HepG2 (cell line): Measurements from ENCODE around the gene EFHD2. TPM values are rescaled to one million over a fixed set of nuclear protein-coding genes. Genes with fewer than 3 reads are reported as not detected.

Experiments
- ATAC-seq: fragments of 200-7000 bp; cut with Tn5 transposase; 3 replicates; pipeline ENCODE4 v1.9.1; 2020; ENCODE audit warnings: mild to moderate bottlenecking, moderate library complexity
- BruUV-seq: library from RNA; stranded (reverse); fragments of 400-500 nt; replicated peaks from 2 replicates; lab custom pipeline; 2021; lab: Mats Ljungman, UMichigan
- CTCF ChIA-PET: fragments of 300-600 bp; formaldehyde crosslinking; extraction: SDS; loops from one replicate; lab custom pipeline; 2021; ENCODE audit warnings: low total read pairs, inconsistent platforms, low intra/inter-chr PET ratio; lab: Yijun Ruan, JAX
- POLR2A ChIA-PET: fragments of 350-600 bp; sonication (Branson Sonifier 250); formaldehyde crosslinking; loops from one replicate; lab custom pipeline; 2020; ENCODE audit warnings: antibody characterized with exemption, inconsistent platforms; lab: Yijun Ruan, JAX
- DNase-seq: peaks from one replicate; pipeline ENCODE4 v3.0.0-alpha.2; 2015; ENCODE audit warnings: low spot score
- FAIRE-seq: peaks from 3 replicates; lab custom pipeline; 2011; peaks lifted over from hg19 to GRCh38; lab: Jason Lieb, UNC
- H2AFZ ChIP-seq: one replicate; pipeline ENCODE4 v1.6.1; 2011; ENCODE audit warnings: low read length, inconsistent platforms
- H3K27ac ChIP-seq: fragments of 300-600 bp; 3 replicates; pipeline ENCODE4 v1.8.0; 2011; ENCODE audit warnings: mixed run types, mild to moderate bottlenecking, mixed read lengths, low read length, inconsistent platforms; ENCODE audit not compliant: insufficient read depth; ENCODE audit errors: extremely low read length
- H3K27me3 ChIP-seq, 2 experiments: fragments of 200-600 bp in 1 of 2; 2 replicates in 1 of 2; 3 replicates in 1 of 2; pipeline versions ENCODE4 v1.6.0 to v1.8.0; 2011; ENCODE audit warnings: low read length in 2 of 2, mild to moderate bottlenecking in 2 of 2, moderate library complexity in 2 of 2, inconsistent platforms in 1 of 2; ENCODE audit not compliant: insufficient read depth in 2 of 2, control insufficient read depth in 1 of 2
- H3K36me3 ChIP-seq, 2 experiments: fragments of 200-600 bp in 1 of 2; replicated peaks in 1 of 2; 2 replicates in 1 of 2; 3 replicates in 1 of 2; pipeline versions ENCODE4 v1.5.1 to v1.8.0; 2011; ENCODE audit warnings: low read length in 2 of 2, inconsistent platforms in 1 of 2; ENCODE audit not compliant: insufficient read depth in 2 of 2, control insufficient read depth in 1 of 2
- H3K4me1 ChIP-seq: 2 replicates; pipeline ENCODE4 v1.5.1; 2012; ENCODE audit warnings: low read length, inconsistent platforms; ENCODE audit not compliant: insufficient read depth
- H3K4me2 ChIP-seq: 2 replicates; pipeline ENCODE4 v1.6.0; 2011; ENCODE audit warnings: low read depth, low read length, inconsistent platforms
- H3K4me3 ChIP-seq, 3 experiments: fragments of 200-600 bp in 1 of 3; sonication (generic), shearing (Covaris generic) in 1 of 3; replicated peaks in 1 of 3; 2 replicates each; pipeline ENCODE4 v1.5.1; 2011 to 2016; ENCODE audit warnings: low read length in 3 of 3, inconsistent platforms in 2 of 3, low read depth in 2 of 3, mild to moderate bottlenecking in 2 of 3, control low read depth in 1 of 3, mixed read lengths in 1 of 3; ENCODE audit not compliant: insufficient read depth in 1 of 3
- H3K79me2 ChIP-seq: one replicate; pipeline ENCODE4 v1.6.1; 2011; ENCODE audit warnings: low read length, inconsistent platforms; ENCODE audit not compliant: insufficient read depth
- H3K9ac ChIP-seq: 2 replicates; pipeline ENCODE4 v1.6.0; 2011; ENCODE audit warnings: mild to moderate bottlenecking, low read depth, low read length, inconsistent platforms; ENCODE audit not compliant: insufficient read depth
- H3K9me3 ChIP-seq: 2 replicates; pipeline ENCODE4 v1.5.1; 2012; ENCODE audit warnings: mild to moderate bottlenecking, low read length
- H4K20me1 ChIP-seq: 2 replicates; pipeline ENCODE4 v1.6.0; 2011; ENCODE audit warnings: inconsistent platforms, mild to moderate bottlenecking, low read length, moderate library complexity; ENCODE audit not compliant: insufficient read depth
- CREB3 ChIP-seq: sonication (generic); formaldehyde crosslinking; IDR thresholded peaks from 2 replicates; pipeline ENCODE4 v1.5.0; 2020; ENCODE audit warnings: missing genetic modification reagents
- HMGXB3 ChIP-seq: sonication (generic); formaldehyde crosslinking; IDR thresholded peaks from 2 replicates; pipeline ENCODE4 v1.4.0; 2020; ENCODE audit warnings: missing genetic modification reagents, borderline replicate concordance
- IKZF5 ChIP-seq: IDR thresholded peaks from 2 replicates; pipeline ENCODE4 v1.6.1; 2018; ENCODE audit warnings: missing genetic modification reagents, mild to moderate bottlenecking, missing compliant biosample characterization
- MEF2D ChIP-seq: sonication (generic); formaldehyde crosslinking; IDR thresholded peaks from 2 replicates; pipeline ENCODE4 v1.5.1; 2020; ENCODE audit warnings: mild to moderate bottlenecking, missing genetic modification reagents
- NR0B2 ChIP-seq: sonication (generic); formaldehyde crosslinking; IDR thresholded peaks from 2 replicates; pipeline ENCODE4 v1.4.0; 2020; ENCODE audit warnings: mild to moderate bottlenecking, missing genetic modification reagents
- ZNF207 ChIP-seq: fragments of 450-650 bp; IDR thresholded peaks from 2 replicates; pipeline ENCODE4 v1.6.1; 2016; ENCODE audit warnings: antibody characterized with exemption, borderline replicate concordance
- WGBS: methylation state at CpG from one replicate; pipeline ENCODE4 v1.1.6; 2017; ENCODE audit warnings: low lambda C conversion rate; 5-methylcytosine and 5-hydroxymethylcytosine counted together
- in situ Hi-C: cut with HindIII; loops from 2 replicates; pipeline ENCODE4 v1.10.0; 2017; ENCODE audit warnings: low pct_unique_long_range_greater_than_20kb; ENCODE audit not compliant: extremely low pct_ligation_motif_present
- intact Hi-C: fragments of 100-400 bp; cut with micrococcal nuclease; formaldehyde crosslinking; loops from one replicate; pipeline ENCODE4 v1.10.0; 2022; ENCODE audit not compliant: unreplicated experiment
- polyA plus RNA-seq, 8 experiments: library from polyadenylated mRNA; depleted of rRNA in 3 of 8; stranded (reverse) in 7 of 8; unstranded in 1 of 8; fragments of >200 nt; fragmentation: Illumina TruSeq in 4 of 8; extraction: Trizol in 4 of 8; gene quantifications; 2 replicates each; pipeline versions ENCODE4 v1.2.1 to v1.2.3, GENCODE V29; 2011 to 2016; ENCODE audit warnings: low read depth in 4 of 8, missing spikeins in 1 of 8, mixed read lengths in 1 of 8; ENCODE audit not compliant: insufficient read depth in 1 of 8
- total RNA-seq, 5 experiments: library from RNA; depleted of rRNA; stranded (reverse); fragments of >200 nt; fragmentation: Illumina TruSeq; extraction: Trizol; gene quantifications; 2 replicates each; pipeline ENCODE4 v1.2.3, GENCODE V29; 2016; ENCODE audit warnings: low read depth in 1 of 5

The EFHD2 gene
- total and polyA plus RNA-seq, 2 of the 13 experiments (the other 11 are each of a cell fraction or from before 2014, with no cell fraction given), result 9.4 to 12.7 TPM

GRCh38 chr1:15425958-15426357, 16.3 kb downstream of the EFHD2 start:
- BruUV-seq, result no TSS peak
- Histone ChIP-seq H3K79me2 (no peaks in the 10 kb centered on the region), H4K20me1 (no peaks in the 10 kb centered on the region), H3K4me3 (no peak overlapping the region), H3K27me3 (no peaks in the 10 kb centered on the region), H3K9ac (no peak overlapping the region), H3K9me3 (no peaks in the 10 kb centered on the region), H3K27ac (no peak overlapping the region), H3K4me1 (peaks cover 10% of the 10 kb centered on the region), H3K36me3 (peaks cover 0 to 2% of the 10 kb centered on the region in 2 experiments; a peak in 2 of 5 replicates), H3K4me2 (no peak overlapping the region), H2AFZ (no peak overlapping the region)
- FAIRE-seq (no peak), DNase-seq (no peak), ATAC-seq (no peak)
- TF ChIP-seq HMGXB3 (CRISPR knock-in tag) (no peak), ZNF207 (no peak), NR0B2 (CRISPR knock-in tag) (no peak), CREB3 (no peak), MEF2D (no peak), IKZF5 (no peak)
- intact Hi-C loops, result no loop called here
- in situ Hi-C loops, result loop anchor here (5.0 kb wide), 1 partner anchor 99 kb away; no protein-coding TSS in a partner anchor
- POLR2A ChIA-PET, result no interaction called here
- 91% methylated on average over 5 of the region's 6 CpGs for WGBS
- CTCF ChIA-PET, result no interaction called here
